Activated naive CD4-positive, alpha-beta T cell treated with anti-CD3 and anti-CD28 coated beads, Interleukin-2, amount 50 U/mL, for 16 hours (primary cell): Measurements from ENCODE around the gene FAM3B.

ENCODE experiments used
- DNase-seq: peaks from one replicate; pipeline ENCODE4 v3.0.0-alpha.2; 2020

FAM3B gene

GRCh38 chr21:41398251-41398650 is 81.7 kb downstream of the FAM3B start:
- no peak for DNase-seq

DNA sequence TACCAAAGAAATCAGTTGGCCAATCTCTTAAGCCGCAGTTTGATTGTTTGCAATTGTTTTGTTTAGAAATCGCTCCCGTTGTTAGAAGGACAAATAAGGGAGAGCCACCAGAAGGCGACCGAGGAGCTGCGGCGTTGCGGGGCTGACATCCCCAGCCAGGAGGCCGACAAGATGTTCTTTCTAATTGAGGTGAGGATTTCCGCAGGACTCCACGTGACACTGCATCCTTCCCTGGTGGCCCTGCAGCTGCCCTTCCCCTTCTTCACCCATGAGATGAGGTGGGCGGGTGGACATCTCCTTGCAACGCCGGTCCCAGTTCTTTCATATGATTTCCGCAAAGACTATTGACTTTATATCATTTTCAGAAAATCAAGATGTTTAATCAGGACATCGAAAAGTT is 82.2 kb downstream of the FAM3B start:
- DNase-seq, result no peak

- DNase-seq, result no peak
Observed at GRCh38 chr21:41399246-41399800, 82.7 kb downstream of the FAM3B start.

DNA sequence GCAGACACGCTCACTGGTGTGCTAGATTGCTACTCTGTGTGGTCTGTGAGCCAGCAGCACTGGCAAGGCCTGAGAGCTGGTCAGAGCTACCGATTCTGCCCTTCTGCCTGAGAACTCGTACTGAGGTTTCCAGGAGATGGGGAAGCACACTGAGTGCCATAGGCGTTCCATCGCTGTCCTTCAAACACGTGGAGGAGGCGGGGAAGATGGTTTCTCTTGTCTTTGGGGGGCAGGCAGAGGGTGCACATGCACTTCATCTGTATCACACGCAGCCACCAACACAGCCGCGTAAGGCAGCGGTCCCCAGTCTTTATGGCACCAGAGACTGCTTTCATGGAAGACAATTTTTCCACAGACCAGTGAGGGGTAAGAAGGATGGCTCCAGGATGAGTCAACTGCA is 85.6 kb downstream of the FAM3B start:
- no peak for DNase-seq

GRCh38 chr21:41402796-41403195 is 86.2 kb downstream of the FAM3B start:
- no peak for DNase-seq

GRCh38 chr21:41403331-41403730 is 86.7 kb downstream of the FAM3B start:
- DNase-seq, result no peak

- DNase-seq, result no peak
Observed at GRCh38 chr21:41403966-41404365, 87.4 kb downstream of the FAM3B start.

DNA sequence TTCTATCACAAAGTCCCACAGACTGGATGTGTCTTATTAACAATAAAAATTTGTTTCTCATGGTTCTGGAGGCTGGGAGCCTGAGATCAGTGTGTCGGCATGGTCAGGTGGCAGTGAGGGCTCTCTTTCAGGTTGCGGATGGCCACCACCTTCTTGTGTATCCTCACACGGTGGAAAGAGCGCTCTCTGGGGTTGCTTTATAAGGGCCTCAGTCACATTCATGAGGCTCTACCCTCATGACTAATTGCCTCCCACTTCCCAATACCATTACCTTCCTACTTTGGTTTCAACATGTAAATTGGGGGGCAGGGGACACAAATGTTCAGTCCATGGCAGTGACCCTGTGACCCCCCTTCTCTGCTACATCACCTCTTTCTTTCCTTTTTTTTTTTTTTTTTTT is 88.7 kb downstream of the FAM3B start:
- no peak for DNase-seq

GRCh38 chr21:41406340-41406739 is 89.7 kb downstream of the FAM3B start:
- DNase-seq, result no peak
